Fibroblast of skin of back (primary cell): Measurements from ENCODE around the gene BBS1.
"Not testable (repeated sequence)": the region's sequence is repeated elsewhere in the genome, so short reads cannot be mapped to it uniquely, and the experiment has no call there.

Experiments
- DNase-seq: peaks from one replicate; pipeline ENCODE4 v3.0.0-alpha.2; 2013

Gene BBS1

DNA sequence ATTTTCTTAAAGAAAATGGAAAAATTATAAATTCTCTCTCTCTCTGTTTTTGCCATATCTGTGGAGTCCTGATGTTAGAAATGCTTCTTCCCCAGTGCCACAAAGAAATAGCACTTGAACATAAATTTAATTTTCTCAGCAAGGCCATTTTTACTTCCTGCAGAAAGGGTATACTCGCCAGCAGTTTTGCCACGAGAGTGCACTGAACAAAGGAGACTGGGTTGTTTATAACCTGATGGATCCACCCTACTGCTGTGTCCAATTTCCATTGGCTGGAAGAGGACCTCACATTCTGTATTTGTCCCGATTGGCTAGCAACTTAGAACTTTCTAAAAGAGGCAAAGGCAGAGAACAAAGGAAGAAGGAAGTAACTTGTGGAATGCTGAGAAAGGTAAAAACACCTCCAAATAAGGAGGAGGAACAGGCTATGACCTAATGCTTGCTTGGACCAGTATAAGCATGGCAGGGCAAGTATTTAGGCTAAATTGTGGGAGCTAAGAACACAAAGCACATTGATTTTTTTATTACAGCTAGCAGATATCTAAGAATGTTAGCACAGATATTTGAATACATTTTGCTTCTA is 72.2 kb downstream of the BBS1 start:
- DNase-seq = not testable (repeated sequence)
